Activated CD8-positive, alpha-beta memory T cell treated with anti-CD3 and anti-CD28 coated beads, Interleukin-2, amount 50 U/mL, for 48 hours (primary cell): Measurements from ENCODE around the gene CNTD1.
"Not testable (repeated sequence)": the region's sequence is repeated elsewhere in the genome, so short reads cannot be mapped to it uniquely, and the experiment has no call there.

Experiments
- DNase-seq: peaks from one replicate; pipeline ENCODE4 v3.0.0-alpha.2; 2020

The CNTD1 gene

DNA sequence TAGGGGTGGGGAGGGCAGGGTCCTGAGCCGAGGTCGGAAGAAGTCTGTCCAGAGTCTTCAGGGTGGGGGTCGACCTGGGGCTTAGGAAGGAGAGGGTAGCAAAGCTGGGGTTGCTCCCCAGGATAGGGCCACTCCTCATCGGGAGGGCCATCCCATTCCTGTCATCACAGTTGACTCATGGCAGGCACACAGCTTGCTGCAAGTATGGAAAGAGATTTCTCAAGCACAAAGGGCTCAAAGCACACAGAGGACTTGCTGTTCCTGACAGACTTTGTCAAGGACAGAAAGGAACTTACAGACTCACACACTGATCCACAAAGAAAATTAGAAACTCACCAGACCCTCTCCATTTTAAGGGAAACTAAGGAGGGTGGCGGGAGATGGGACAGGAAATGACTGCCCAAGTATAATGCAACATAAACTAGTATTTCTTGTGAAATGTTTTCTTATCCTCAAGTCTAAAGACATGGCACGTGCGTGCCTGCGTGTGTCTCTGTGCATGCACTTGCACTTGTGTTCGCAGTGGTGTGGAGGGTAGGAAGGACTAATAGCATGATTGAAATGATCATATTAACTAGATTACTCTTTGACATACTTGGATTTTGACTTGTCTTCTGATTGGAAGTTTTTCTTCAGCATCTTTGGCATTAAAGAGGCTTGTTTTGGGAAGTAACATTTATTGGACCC, 48.1 kb downstream of the CNTD1 start:
- no peak for DNase-seq

GRCh38 chr17:42848093-42848492, 49.4 kb downstream of the CNTD1 start:
- no peak for DNase-seq

DNA sequence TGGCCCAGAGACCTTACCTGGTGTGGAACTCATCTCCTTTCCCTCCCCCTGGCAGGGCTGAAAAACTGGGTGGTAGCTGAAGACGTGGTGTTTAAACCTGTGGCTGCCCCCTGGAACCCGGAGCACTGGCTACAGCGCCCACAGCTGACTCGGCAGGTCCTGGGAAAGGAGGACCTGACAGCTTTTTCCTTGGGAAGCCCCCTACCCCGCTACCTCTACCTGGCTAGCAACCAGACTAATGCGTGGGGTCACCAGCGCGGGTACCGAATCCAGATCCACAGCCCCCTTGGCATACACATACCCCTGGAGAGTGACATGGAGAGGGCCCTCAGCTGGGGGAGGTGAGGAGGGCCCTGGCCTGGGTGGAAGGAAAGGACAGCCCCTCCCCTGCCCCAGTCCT, 50.4 kb downstream of the CNTD1 start:
- DNase-seq = no peak

DNA sequence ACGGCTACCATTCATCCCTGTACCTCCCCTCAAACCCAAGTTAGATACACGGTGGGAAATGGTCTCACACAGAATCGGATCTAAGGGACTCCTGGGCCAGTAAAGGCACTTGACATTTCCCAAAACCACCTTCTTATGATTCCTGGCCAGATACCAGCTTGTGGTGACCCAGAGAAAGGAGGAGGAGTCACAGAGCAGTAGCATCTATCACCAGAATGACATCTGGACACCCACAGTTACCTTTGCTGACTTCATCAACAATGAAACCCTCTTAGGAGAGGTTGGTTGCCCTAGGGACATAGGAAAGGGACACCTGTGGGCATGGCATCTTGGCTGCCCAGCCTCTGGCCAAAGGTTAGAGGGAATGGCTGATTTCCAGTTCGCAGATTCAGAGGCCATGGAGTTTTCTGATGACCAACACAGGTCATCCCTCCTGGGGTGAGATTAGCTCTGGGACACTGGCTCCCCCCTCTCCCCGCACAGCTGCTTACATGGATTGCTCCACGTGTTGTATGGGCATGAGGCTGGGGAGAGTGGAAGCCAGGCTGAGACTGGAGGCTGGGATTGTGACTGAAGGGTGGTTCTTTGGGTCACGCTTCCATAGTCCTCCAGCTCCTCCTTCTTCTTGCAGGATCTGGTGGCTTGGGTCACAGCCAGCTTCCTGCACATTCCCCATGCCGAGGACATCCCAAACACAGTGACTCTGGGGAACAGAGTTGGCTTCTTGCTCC, 51.0 kb downstream of the CNTD1 start:
- no peak for DNase-seq

DNA sequence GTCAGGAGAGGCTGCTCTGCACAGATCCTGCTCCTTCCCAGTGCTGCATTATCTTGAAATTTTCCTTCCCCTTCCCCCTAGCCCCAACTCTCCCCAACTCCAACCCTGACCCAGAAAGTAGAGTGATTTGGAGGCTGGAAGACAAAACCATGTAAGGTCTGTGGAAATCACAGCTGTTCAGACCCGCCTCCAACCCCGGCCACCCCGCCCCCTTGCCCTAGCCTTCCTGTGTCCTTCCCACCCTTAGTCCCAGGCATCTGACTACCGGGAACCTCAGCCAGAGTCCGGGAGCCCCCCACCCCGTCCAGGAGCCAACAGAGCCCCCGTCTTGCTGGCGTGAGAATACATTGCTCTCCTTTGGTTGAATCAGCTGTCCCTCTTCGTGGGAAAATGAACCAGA, 52.3 kb downstream of the CNTD1 start, which contains the start of gene AOC3:
AOC3 (plus strand) TSS at position 246 of the 400 bp plus-strand sequence; CDS start at position 391, 145 bp downstream.
- no peak for DNase-seq

- not testable (repeated sequence) for DNase-seq
Measured at GRCh38 chr17:42851371-42852240, 52.9 kb downstream of the CNTD1 start.

GRCh38 chr17:42852351-42852750, 53.7 kb downstream of the CNTD1 start:
- no peak for DNase-seq

- no peak for DNase-seq
Measured at GRCh38 chr17:42853004-42853403, 54.3 kb downstream of the CNTD1 start.

DNA sequence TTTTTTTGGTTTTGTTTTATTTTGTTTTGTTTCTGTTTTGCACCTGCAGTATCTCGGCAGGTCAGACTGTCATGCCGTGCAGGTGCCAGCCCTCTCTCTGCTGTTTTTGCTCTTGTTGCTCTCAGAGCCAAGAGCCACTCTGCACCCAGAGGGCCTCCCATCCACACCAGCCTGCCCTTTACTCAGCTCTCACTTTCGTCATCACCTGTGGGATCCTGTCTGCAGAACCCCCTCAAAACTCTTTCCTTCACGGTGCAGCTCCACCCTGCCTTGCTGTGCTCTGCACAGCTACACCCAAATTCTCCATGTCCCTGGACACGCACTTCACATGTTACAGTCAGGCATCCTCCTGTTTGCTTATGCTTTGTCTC, 54.9 kb downstream of the CNTD1 start:
- no peak for DNase-seq

GRCh38 chr17:42853968-42854790, 55.5 kb downstream of the CNTD1 start:
- no peak for DNase-seq

DNA sequence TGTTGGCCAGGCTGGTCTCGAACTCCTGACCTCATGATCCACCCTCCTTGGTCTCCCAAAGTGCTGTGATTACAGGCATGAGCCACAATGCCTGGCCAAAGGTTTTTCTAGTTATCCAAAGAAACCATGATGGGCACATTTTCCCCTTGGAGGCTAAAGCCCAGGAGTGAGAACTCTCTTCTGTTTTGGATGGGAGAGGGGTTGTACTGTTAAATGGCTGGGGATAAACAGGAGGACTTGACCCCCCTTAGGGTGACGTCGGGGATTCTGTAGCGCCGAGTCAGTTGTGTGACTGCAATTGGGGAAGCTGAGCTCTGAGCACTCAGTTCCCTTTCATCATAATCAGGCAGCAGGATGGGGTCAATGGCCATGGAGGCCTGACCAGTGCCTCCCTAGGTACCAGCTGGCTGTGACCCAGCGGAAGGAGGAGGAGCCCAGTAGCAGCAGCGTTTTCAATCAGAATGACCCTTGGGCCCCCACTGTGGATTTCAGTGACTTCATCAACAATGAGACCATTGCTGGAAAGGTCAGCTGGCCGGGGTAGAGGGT, 56.5 kb downstream of the CNTD1 start:
- no peak for DNase-seq

DNA sequence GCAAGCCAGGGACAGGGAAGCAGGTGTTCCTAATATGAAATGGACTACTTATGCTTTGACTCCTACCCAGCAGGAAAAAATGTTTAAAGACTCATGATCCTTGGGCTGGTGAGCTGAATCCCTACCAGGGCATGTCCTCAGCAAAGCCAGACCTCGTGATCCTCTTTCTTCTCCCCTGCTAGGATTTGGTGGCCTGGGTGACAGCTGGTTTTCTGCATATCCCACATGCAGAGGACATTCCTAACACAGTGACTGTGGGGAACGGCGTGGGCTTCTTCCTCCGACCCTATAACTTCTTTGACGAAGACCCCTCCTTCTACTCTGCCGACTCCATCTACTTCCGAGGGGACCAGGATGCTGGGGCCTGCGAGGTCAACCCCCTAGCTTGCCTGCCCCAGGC, 57.4 kb downstream of the CNTD1 start:
- DNase-seq = not testable (repeated sequence)

DNA sequence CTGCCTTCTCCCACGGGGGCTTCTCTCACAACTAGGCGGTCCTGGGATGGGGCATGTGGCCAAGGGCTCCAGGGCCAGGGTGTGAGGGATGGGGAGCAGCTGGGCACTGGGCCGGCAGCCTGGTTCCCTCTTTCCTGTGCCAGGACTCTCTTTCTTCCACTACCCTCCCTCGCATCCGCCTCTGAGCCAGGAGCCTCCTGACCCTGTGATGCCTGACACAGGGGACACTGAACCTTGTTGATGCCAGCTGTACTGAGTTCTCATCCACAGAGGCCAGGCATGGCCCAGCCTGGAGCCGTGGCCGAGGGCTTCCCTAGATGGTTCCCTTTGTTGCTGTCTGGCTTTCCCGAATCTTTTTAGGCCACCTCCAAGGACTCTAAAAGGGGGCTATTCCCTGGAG, 57.9 kb downstream of the CNTD1 start:
- DNase-seq = not testable (repeated sequence)

DNA sequence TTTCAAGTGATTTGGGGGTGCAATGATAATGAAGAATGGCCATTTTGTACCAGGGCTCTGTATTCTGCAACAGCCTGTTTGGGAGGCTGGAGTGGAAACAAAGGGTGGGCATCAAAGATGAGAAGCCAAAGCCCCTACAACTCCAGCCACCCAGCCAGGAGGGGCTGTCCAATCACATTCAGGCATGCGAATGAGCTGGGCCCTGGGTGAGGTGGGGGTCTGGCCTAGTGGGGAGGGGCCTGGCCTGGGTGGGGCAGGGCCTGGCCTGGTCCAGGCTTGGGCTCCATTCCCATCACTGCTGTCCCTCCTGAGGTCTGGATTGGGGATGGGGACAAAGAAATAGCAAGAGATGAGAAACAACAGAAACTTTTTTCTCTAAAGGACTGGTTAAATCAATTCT, 58.7 kb downstream of the CNTD1 start:
- no peak for DNase-seq
